ENCODE measurements around the gene EPPIN.
A peak's percentile ranks its signal among the peaks of the same experiment; 100 is the strongest.

GRCh38 chr20:45592574-45593189 is 45.5 kb upstream of the EPPIN start:
- TF ChIP-seq, protein P1, sequence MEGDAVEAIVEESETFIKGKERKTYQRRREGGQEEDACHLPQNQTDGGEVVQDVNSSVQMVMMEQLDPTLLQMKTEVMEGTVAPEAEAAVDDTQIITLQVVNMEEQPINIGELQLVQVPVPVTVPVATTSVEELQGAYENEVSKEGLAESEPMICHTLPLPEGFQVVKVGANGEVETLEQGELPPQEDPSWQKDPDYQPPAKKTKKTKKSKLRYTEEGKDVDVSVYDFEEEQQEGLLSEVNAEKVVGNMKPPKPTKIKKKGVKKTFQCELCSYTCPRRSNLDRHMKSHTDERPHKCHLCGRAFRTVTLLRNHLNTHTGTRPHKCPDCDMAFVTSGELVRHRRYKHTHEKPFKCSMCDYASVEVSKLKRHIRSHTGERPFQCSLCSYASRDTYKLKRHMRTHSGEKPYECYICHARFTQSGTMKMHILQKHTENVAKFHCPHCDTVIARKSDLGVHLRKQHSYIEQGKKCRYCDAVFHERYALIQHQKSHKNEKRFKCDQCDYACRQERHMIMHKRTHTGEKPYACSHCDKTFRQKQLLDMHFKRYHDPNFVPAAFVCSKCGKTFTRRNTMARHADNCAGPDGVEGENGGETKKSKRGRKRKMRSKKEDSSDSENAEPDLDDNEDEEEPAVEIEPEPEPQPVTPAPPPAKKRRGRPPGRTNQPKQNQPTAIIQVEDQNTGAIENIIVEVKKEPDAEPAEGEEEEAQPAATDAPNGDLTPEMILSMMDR (IDR thresholded peaks at IDR 0.05): peak in 6 of 7 experiments; percentile 8 to 67 (median 40)
- no peak for TF ChIP-seq POLR2A (IDR thresholded peaks at IDR 0.05)
